D721Med (cell line): ENCODE results near the gene FAM20B.

Experiments
- DNase-seq: peaks from one replicate; pipeline ENCODE4 v3.0.0; 2011; ENCODE audit warnings: low spot score; ENCODE audit not compliant: insufficient read length
- FAIRE-seq: peaks from 2 replicates; lab custom pipeline; 2011; peaks lifted over from hg19 to GRCh38; lab: Jason Lieb, UNC
- TF ChIP-seq, protein P1 (sequence below): IDR thresholded peaks from 2 replicates; pipeline ENCODE4 v1.5.1; 2012; ENCODE audit warnings: mild to moderate bottlenecking, control low read depth; ENCODE audit not compliant: insufficient read depth; ENCODE audit errors: missing control alignments

The FAM20B gene

DNA sequence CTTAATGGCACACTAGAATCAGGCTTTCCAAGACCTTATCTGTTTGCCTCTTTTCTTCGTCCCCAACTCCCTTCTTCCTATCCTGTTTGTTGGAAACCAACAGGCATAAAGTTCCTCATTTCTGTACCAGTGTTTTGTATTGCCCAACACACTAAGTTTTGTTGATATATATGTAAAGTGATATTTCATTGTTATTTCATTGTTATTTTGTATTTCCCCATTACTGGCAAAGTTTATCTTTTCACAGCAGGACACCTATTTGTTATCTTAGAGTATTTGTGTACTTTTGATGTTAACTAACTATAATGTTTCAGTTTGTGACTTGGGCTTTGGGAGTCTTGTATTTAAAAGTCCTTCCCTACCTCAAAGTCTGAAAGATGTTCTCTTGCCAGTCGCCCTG lies 27.1 kb downstream of the FAM20B start:
- TF ChIP-seq, protein P1, sequence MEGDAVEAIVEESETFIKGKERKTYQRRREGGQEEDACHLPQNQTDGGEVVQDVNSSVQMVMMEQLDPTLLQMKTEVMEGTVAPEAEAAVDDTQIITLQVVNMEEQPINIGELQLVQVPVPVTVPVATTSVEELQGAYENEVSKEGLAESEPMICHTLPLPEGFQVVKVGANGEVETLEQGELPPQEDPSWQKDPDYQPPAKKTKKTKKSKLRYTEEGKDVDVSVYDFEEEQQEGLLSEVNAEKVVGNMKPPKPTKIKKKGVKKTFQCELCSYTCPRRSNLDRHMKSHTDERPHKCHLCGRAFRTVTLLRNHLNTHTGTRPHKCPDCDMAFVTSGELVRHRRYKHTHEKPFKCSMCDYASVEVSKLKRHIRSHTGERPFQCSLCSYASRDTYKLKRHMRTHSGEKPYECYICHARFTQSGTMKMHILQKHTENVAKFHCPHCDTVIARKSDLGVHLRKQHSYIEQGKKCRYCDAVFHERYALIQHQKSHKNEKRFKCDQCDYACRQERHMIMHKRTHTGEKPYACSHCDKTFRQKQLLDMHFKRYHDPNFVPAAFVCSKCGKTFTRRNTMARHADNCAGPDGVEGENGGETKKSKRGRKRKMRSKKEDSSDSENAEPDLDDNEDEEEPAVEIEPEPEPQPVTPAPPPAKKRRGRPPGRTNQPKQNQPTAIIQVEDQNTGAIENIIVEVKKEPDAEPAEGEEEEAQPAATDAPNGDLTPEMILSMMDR = no peak
- FAIRE-seq (no peak), DNase-seq (no peak)

DNA sequence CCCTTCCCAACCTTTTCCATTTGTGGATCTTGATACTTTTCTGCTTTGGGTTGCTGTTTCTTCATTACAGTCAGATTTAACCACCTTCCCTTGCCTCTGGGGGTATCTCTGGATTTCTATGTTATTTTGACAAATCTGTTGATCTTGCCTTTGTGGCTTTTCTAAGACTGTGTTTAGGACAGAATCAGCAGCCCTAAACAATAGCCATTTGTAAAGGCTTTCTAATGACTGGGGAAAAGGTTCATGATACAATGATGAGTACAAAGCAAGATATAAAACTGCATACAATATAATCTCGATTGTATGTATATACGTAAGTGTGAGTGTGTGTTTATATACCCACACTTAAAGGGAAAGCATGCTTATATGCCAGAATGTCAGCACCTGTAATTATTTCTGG lies 27.8 kb downstream of the FAM20B start:
- peak; percentile 66 for FAIRE-seq
- DNase-seq = no peak
- TF ChIP-seq, protein P1 = no peak

DNA sequence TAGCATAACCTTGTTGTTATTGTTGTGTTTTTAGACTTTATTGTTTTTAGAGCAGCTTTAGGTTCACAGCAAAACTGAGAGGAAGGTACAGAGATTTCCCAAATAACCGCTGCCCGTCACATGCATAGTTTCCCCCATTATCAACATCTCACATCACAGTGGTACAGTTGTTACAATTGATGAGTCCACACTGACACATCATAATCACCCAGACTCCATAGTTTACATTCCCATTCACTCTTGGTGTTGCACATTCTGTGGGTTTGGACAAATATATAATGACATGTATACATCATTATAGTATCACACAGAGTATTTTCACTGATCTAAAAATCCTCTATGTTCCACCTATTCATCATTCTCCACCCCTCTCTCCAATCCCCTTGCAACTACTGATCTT lies 30.2 kb downstream of the FAM20B start:
- TF ChIP-seq, protein P1 = no peak
- FAIRE-seq (peak; percentile 92), DNase-seq (no peak)

DNA sequence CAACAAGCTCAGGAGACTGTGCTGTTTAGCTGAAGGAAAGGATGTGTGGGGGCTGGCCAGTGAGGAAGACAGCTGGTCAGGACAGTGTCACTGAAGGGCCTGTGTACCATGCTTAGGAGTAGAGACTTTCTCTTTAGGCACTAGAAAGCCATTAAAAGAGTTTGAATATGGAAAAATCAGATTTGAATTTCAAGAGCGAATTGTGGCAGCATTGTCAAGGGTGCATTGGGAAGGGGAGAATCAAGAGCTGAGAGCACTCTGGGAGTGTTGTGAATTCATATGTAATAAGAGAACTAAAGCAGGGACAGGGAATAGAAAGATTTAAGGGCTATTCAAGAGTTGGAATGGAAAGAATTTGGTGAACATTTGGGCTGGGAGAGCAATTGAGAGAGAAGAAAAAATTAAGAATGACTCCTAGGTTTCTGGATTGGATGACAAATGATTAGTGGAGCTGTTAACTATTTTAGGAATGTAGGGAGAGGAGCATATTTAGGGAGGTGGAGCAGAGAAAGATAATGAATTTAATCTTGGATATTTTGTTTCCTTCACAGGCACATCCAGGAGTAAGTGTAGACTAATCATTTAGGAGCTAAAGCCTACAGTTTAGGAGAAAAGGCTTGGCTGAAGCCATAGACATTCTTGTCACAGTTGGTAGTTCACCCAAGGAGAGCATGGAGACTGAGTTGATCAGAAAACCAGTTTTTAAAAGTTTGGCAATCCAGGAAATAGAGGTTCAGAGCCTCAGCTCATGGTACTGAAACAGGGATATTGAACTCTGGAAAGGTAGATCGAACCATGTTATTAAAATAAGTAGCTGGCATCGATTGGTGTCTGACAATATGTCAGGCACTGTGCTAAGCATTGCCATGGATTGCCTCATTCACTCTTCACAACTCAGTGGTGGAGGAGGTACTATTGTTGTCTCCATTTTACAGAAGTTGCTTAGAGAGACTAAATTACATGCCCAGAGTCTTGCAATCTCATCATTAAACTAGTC lies 33.1 kb downstream of the FAM20B start:
- DNase-seq (no peak), FAIRE-seq (peak; percentile 25)
- TF ChIP-seq, protein P1 = no peak

DNA sequence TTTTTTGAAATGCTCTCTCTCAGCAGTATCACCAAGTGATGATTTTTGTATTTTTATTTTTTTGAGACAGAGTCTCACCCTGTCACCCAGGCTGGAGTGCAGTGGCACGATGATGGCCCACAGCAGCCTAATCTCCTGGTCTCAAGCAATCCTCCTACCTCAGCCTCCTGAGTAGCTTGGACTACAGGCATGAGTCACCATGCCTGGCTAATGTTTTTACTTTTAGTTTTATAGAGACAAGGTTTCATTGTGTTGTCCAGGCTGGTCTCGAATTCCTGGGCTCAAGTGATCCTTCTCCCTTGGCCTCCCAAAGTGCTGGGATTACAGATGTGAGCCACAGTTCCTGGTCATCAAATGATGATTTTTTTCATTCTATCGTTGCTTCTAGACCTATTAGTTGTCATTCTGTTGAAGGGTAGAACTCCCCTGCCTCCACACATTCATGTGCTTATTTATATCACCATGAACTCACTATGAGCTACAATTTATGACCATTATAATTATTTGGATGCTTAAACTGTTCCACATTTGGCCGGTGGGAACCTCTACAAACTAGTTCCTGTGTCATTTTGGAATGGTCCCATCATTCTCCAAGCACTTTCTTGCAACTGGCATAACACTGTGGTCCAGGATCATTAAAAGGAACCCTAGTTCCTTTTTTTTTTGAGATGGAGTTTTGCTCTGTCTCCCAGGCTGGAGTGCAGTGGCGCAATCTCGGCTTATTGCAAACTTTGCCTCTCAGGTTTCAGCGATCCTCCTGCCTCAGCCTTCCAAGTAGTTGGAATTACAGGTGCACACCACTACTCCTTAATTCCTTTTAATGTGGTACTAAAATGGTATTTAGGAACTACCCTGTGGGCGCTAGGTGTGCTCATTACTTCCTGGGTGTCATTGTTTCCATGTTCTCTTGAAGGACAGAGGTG lies 35.9 kb downstream of the FAM20B start:
- TF ChIP-seq, protein P1 = no peak
- FAIRE-seq = no peak
- DNase-seq = no peak

DNA sequence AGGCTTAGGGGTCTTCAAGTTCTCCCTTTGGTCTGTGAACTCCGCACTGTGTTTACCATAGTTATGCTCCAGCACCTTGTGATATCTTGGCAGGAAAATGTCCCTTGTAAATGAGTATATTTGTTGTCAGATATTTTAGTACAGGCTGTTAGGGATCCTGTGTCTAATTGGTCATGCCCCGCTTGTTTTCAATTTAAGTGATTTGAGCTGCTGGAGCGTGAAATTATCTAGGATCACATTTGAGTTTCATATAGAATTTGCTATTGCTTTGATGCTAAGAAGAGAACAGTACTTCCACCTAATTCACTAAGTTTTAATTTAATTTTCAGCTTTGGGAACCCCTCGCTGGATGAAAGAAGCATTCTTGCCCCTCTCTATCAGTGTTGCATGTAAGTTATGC lies 40.8 kb downstream of the FAM20B start:
- DNase-seq (no peak), FAIRE-seq (no peak)
- TF ChIP-seq, protein P1 = no peak
